HG02759 (cell line): ENCODE results near the gene OPCML.

Source experiments
- ATAC-seq: cut with Tn5 transposase; IDR thresholded peaks from one replicate; pipeline ENCODE4 v1.9.1; 2021; ENCODE audit warnings: mild to moderate bottlenecking, moderate library complexity; ENCODE audit not compliant: unreplicated experiment

OPCML gene

DNA sequence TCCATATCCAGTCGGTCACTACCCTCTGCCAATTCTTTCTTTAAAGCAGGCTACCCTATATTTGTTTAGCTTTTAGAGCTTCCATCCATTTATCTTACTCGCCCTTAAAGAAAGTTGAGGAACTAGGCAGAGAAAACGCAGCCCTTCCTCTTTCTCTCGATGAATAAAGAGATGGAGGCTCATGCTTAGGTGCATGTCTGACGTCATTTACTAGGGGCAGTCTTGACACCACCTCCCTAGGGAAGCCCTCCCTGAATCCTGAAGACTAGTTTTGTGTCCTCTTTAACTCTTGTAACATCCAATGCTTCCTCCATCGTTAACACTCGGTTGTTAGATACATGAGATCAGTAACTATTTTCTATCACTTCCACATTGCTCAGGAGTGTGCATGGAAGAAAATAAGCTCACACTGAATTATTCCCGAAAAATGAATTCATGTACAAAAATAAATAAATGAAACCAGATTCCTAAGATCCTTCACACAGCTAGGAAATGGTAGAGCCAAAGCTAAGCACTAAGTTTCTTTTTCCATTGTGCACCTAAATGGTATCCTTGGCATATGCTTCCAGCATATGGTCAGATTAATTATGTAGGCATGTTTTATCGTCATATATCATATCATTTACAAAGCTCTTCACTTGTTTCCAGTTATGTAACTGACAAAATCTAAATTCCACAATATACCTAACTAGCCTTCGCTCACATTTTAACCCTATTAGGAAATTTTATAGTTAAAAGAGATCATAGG lies 291.2 kb downstream of the OPCML start:
- no peak for ATAC-seq

DNA sequence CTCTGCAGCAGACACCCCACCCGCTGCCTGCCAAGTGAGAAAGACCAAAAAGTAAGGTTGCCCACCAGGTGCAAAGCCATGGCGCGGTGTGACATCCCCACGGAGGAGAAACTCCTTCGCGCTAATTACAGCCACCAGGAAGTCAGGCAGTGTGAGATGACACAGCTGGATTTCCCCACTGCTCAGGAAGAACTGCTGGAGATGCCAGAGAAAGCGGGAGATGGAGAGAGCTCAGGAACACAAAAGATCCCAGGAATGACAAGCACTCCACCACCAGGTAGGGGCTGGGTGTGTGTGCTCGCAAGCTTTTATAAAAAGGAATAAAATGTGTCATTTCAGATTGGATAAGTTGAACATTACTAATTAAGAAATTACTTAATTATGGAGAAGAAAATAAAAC lies 292.7 kb downstream of the OPCML start:
- ATAC-seq, result no peak

DNA sequence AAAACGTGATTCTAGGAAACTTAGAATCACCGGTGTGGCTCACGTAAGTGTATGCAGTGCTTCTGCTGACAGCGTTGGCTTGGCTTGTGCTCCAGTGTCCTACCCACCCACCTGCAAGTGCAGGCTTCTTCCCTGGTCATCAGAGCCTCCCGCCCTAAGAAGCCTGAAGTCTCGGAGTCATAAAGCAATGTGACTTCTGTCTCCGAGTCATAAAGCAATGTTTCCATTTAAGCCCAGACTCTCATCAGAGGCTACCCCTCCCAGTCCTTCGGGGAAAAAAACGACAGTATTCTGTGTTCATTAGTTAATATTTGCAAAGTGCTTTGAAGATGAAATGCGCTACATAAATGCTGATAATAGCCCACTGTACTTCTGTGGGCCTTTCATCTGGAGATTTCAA lies 293.8 kb downstream of the OPCML start:
- ATAC-seq, result no peak

DNA sequence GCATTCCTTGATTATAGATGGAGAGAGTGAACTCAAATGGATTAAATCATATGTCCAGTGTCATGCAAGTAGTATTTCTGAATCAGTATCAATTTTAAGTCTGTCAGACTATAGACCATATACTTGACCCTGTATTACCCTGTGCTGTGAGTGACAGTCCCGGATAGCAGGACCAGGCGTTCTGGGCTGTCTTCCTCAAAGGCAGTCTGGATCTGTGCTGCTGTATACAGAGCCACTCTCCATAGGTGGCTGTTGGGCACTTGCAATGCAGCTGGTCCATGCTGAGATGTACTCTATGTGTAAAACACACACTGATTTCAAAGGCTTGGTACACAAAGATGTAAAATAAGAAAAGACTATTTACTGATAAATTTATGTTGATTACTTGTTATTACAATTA lies 294.3 kb downstream of the OPCML start:
- no peak for ATAC-seq

DNA sequence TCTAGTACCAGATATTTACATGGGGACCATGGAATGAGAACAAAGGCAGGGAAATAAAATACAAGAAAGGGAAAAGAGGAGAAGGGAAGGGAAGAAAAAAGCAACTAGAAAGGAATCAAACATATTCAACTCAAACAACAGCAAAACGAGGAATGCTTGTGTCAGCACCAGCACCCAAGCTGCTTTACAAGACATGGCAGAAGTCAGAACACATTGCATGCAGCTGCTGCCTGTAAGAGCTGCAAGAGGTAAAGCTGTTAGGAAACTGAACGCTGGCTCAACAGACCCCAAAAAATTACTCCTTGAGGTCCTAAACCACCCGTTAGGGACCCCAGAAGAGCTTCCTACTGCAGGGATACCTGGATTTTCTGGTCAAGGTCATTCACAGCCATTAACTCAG lies 296.9 kb downstream of the OPCML start:
- ATAC-seq, result no peak

DNA sequence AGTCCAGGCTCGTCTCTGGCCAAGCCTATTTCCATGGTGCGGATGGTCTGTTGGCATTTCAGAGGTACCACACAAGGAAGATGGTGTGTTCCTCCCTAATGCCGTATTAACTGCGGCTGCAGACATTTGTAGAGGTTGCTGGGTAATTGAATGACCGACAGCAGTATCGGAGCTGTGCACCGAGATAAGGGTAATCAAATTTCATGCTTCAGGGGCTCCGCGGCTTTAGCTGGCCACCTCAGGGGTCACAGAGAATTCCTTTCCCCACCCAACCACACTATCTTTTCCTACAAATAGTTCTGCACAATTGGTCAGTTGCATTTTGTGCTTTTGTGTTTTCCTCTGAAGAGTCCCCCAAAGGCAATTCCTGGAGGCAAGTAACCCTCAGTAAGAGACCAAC lies 297.4 kb downstream of the OPCML start:
- ATAC-seq, result no peak

DNA sequence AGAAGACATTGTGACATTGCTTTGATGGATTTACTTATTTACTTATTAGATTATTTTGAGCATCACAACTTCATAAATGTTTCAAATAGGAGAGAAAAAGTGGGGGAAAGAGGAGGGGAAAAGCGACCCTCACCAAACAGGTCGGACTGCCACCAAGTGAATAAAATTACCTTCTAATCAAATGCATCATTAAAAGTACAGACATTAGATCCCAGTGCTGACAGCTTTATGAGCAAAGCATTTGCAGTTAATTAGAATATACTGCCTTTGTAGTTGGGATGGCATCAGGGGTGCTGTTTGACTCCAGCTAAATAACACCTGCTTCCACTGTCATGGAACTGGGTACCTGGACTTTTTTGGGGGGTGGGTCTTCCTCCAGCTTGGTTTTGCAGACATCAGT lies 299.6 kb downstream of the OPCML start:
- ATAC-seq, result no peak

DNA sequence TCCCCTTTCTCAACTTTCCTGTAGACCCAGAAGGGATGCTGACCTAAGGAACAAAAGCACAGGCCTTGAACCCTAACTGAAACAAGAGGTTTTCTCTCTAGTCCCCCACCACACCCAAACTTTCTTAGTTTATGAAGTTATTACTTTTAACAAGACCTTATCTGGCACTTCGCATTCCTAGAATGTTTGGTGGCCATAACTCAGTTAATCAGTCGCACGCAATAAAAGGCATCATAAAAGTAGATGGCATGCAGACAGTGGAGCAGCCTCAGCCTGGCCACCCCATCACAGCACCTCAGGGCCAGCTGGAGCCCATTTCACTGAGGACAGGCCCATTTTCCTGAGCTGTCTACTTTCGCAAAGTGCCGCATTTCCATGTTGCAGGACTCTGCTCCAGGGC lies 301.9 kb downstream of the OPCML start:
- ATAC-seq, result no peak

DNA sequence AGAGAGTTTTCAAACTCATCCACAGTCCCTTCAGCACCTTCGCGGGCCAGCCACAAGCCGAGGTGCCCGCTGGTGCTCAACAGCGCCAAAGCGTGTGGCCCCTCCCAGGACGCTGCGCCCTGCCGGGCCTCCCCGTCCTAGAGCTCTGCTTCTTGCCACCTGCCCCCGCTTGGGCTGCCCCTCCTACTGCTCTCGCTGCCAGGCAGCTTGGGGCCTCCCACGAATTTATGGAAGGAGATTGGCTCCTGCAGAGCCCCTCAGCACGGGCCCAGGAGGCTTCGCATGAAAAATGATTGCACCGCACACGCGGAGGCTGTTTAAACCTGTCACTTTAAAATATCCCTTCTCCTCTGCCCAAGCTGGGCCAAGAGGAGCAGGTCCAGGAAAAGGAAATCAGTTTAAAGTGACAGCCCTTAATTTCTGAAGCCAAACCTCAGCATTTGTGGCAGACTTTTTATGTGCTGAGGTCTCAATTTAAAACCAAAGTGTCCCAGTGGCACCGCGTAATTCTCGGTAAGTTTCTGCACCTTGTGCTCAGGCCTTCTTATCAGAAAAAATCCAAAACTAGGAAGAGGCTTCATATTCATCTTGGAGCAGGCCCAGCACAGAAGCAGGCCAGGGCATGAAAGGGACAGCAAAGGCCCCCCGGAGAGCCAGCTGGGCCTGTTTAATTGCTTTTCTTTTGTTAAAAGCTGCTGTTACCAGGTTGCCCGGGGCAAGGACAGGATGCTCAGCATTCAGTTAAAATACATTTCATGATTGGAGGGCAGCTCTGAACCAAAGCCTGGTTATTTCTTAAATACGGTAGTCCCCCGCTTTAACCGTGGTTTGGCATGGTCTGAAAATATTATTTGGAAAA lies 303.6 kb downstream of the OPCML start:
- no peak for ATAC-seq

DNA sequence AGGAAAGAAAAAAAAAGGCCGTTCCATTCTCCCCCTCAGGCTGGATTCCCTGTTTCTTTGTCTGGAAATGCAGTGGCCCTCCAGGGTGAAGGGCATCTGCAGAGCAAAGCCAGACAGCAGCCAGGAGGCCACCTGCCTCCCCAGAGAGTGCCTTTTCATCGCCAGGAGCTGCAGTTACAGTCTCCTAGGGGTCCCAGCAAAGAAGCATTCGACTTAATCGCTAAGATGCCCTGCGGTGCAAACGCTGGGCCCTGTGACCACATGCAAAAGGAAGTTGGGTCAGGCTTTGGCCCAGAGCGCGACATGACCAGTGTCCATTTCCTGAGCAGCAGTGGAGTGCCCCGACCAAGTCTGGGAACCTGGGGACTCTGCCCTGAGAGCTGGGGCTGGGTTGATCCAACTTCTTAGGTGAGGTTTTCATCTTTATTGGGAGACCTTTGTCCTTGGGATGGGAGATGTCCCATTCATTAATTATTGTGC lies 304.6 kb downstream of the OPCML start:
- ATAC-seq, result no peak

DNA sequence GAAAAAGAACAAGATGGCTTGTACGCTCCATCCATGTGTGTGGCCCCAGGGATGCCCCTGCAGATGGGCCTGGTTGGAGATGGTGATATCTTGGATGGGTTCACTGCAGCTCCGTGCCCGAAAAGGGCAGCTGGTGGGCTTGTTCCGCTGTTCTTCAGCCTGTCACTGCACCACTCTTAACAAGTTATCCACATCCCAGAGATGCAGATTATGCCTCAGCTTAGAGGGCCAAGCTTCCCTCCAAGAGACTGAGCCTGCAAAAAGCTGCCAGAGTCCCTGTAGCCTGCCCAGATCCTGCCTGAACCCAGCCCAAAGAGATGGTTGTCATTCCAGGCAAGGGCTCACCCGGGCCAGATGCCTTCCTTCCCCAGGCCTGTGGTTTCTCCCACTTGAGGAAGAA lies 308.0 kb downstream of the OPCML start:
- ATAC-seq, result no peak

DNA sequence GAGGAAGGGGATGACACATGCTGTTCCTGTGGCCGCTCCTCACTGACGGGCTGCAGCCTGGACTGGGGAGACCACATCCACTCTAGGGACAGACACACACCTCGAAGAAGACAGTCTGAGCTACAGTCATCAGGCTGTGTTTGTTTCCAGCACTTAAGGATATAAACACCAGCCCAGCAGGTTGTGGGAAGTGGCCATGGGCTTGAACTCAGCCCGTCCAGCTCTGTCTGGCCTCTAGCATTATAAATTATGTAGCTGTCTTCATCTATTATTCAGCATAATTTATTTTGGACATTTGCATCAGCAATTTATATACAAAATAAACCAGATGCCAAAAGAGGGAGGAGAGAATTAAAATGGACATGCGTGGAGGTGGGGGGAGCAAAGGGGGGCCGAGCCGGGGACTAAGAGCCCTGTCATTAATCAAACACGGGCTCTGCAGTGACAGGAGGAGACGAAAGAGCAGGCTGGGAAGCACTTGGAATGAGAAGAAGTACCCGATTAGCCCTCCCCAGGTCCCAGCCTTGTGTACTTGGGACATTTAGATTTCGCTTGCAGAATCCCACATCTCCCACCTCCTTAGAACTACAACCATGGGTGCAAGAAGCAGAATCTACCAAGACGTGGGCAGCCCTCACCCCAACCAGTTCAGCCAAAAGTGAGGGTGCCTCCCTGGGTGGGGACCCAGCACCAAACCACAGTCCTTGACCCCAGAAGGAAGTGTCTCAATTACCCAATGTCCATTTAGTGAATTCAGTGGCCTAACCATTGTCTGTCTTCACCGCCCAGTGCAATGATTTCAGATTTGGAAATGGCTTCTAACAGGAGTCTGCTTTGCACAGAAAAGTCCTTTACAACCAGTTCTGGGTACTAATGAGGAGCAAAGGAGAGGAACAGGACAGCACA lies 309.6 kb downstream of the OPCML start:
- no peak for ATAC-seq

DNA sequence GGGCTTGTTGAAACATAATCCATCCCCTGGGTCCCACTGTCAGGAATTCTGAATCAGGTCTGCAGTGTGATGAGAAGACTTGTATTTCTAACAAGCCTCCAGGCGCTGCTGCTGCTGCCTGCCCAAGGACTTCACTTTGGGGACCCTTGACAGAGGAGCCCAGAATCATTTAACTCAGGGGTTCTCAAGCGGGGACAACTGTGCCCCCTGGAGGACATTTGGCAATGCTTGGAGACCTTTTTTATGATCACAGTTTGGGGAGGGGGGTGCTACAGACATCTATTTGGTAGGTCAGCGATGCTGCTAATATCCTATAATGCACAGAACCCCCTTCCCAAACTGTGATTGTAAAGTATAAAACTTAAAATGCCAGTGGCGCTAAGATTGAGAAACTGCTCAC lies 312.8 kb downstream of the OPCML start:
- no peak for ATAC-seq

DNA sequence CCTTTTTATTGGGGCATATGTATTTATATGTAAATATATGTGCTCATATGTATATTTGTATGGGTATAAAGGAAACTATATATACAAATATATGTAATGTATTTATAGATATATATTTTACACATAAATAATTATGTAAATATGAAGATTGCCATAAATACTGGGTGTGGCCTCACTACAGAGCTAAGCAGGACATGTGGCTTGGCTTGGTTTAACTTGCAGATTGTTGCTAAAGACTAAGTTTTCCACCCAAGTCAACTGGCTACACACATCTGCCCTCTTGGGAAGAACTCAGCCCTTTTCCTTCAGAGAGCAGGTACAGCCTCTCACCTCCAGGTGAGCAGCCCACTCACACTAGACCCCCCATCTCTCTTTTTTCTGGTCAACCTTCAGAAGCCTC lies 315.5 kb downstream of the OPCML start:
- ATAC-seq, result no peak

DNA sequence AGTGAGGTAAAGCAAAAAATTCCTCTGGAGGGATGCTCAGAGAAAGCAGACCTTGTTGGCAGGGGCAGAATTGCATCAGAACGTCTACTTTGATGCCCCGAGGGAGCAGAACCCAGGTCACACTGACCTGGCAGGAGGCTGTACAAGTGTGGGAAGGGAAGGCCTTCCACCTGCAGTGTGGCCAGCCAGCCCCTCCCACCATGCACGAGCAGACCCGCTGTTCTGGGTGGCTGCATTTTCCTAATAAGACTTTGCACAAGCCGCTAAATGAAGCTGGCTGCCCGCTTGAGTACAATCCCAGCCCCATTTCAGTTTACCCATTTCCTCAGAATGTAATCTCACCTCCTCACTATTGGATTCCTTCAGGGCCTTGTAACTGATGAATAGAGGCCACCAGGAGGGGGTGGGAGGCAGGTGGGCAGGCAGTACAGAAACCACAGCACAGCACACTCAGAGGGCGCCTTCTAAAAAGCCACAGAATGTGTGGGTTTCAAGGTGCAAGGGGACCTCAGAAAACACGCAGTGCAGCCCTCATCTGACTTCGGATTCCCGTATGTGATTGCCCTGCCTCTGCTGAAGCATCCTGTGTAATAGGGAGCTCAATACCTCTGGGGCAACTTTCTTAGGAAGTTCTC lies 316.6 kb downstream of the OPCML start:
- no peak for ATAC-seq

DNA sequence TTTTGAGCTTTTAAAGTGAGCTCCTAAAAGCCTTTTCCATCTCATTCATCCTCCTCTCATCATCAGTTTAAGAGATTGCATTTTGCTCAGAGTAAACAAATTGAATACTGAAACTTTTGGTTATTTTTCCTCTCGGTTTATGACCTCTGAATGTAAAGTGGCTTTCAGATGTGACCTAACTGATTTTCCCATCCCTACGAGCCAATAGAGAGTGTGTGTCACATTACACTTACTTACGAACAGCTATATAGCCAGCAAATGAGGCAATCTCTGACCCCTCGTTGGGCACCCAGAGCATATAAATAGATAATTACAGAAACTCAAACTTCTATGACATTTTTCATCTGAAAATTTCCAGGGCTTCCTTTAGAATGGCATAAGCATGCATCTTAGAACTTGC lies 317.7 kb downstream of the OPCML start:
- no peak for ATAC-seq

DNA sequence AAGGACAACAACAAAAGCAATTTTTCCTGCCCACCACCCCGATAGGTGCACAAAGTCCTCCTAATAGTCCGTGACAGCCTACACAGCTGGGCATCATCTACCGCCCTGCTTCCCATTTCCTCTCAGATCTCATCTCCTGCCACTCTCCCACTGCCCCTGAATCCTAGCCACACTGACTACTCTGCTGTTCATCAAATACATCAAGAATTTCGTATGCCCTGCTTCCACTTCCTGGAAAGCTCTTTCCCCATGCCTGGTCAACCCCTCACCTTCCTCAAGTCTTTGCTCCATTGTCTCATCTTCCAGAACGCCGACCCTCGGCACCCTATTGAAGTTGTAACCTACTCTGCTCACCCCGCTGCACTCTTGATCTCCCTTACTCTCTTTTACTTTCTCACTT lies 320.1 kb downstream of the OPCML start:
- no peak for ATAC-seq

DNA sequence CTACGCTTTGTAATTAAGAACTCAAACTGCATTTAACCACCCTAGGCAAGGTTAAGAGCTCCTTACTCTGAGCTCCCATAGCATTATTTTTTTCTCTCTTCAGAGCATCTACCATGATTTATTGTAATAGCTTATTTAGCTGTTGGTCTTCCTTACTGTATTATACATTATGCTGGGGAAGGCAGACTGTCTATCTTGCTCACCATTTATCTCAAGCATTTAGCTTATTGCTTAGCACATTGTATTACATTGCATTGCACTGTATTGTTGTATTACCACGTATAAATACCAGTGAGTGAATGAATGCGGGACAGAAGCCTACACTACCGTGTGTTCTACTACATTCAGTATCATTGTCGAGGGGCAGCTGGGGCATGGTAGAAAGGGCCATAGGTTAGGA lies 324.3 kb downstream of the OPCML start:
- no peak for ATAC-seq

DNA sequence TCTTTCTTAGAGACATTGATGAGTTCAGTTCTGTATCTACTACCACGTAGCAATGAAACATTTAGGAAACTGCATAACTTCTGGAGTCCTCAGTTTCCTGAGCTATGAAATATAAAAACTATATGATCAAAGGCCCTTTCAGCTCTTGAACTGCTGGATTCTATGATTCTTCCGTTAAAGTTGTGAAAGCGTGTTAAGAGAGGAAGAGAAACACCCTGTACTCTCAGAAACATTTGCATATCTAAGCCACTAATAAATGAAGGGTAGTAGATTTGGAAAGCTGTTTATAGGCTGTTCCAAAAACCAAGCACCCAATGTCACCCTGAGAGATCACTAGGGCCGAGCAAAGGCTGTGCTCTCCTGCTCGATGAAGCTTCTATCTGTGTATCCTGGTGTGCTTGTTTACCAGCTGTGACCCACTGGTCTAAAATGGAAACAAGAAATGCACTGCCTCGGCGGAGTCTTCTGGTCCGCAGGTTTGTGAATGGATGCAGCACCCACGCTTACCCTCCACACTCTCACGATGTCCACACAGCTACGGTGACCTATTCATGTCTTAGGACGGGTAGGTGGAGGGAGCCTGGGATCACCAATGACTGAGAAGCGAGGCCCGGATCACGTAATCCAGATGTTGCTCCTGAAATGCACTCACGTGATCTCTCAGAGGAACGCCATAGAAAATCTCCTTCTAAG lies 325.8 kb downstream of the OPCML start:
- ATAC-seq, result no peak

DNA sequence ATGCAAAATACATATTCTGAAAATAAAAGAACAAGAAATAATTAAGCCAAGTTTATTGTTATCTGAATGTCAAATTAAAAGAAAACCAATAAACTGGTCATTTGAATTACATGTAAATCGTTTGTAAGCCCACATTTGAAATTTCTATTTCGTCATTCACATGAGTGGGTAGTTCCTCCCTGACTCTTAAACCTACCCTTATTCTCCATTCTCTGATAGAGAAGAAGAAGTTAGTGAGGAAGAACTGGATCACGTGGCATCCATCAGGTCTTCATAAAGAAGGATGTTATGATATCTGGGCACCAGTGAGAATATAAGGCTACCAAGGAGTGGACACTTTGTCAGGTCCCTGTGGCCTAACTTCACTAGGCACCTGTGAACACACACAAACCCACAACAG lies 328.1 kb downstream of the OPCML start:
- no peak for ATAC-seq
